Measurements from ENCODE around the gene EFL1.

DNA sequence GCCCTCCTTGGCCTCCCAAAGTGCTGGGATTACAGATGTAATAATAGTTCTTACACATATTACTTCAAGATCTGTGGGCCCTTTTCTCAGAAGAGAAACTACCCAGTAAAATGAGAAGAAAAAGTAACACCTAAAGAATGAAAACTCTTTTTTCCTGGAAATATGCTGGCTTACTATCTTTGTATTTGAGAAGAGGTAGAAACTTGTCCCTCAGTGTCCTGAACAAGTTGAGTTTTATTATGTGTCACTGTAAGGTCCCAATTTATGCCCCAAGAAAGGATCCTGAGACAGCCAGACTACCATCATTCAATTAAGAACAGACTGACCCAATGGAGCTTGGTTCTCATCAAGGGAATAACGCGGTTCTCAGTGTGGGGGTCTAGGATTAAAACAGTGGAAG, 93.8 kb downstream of the EFL1 start:
- TF ChIP-seq, protein P1, sequence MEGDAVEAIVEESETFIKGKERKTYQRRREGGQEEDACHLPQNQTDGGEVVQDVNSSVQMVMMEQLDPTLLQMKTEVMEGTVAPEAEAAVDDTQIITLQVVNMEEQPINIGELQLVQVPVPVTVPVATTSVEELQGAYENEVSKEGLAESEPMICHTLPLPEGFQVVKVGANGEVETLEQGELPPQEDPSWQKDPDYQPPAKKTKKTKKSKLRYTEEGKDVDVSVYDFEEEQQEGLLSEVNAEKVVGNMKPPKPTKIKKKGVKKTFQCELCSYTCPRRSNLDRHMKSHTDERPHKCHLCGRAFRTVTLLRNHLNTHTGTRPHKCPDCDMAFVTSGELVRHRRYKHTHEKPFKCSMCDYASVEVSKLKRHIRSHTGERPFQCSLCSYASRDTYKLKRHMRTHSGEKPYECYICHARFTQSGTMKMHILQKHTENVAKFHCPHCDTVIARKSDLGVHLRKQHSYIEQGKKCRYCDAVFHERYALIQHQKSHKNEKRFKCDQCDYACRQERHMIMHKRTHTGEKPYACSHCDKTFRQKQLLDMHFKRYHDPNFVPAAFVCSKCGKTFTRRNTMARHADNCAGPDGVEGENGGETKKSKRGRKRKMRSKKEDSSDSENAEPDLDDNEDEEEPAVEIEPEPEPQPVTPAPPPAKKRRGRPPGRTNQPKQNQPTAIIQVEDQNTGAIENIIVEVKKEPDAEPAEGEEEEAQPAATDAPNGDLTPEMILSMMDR (conservative IDR thresholded peaks at IDR 0.05; ENCODE audit: low read depth in 2 of 2): no peak
- TF ChIP-seq EZH2 (IDR thresholded peaks at IDR 0.05; ENCODE audit: low read depth, unreplicated experiment): no peak
- no peak for TF ChIP-seq POLR2AphosphoS5 (IDR thresholded peaks at IDR 0.05; ENCODE audit: low read depth)

Measured in GM23338 (cell line).